GM12878 (cell line): ENCODE data around the gene AGR3. TPM values are rescaled to one million over a fixed set of nuclear protein-coding genes. Genes with fewer than 3 reads are reported as not detected.

Source experiments
- ATAC-seq: fragments of 200-7000 bp; cut with Tn5 transposase; 3 replicates; pipeline ENCODE4 v1.9.1; 2020; ENCODE audit warnings: mild to moderate bottlenecking, moderate library complexity
- BruUV-seq: library from RNA; stranded (reverse); fragments of 400-500 nt; replicated peaks from 2 replicates; lab custom pipeline; 2021; lab: Mats Ljungman, UMichigan
- CTCF ChIA-PET: fragments of 300-600 bp; sonication (Branson Sonifier 250); formaldehyde crosslinking; extraction: SDS; loops from one replicate; lab custom pipeline; 2021; ENCODE audit warnings: inconsistent platforms; lab: Yijun Ruan, JAX
- POLR2A ChIA-PET: fragments of 350-600 bp; formaldehyde crosslinking; extraction: SDS; loops from one replicate; lab custom pipeline; 2021; ENCODE audit warnings: inconsistent platforms; lab: Charles Lee
- RAD21 ChIA-PET: fragments of 300-600 bp; sonication (Branson Sonifier 250); formaldehyde crosslinking; loops from one replicate; lab custom pipeline; 2023; ENCODE audit warnings: antibody characterized with exemption; ENCODE audit not compliant: unreplicated experiment; lab: Charles Lee
- SMC1A ChIA-PET: fragments of 300-600 bp; sonication (Branson Sonifier 250); formaldehyde crosslinking; loops from one replicate; lab custom pipeline; 2023; ENCODE audit not compliant: unreplicated experiment, uncharacterized antibody; lab: Charles Lee
- DNase-seq: peaks from one replicate; pipeline ENCODE4 v3.0.0-alpha.2; 2011; ENCODE audit warnings: low read depth, low spot score
- FAIRE-seq: peaks from 3 replicates; lab custom pipeline; 2011; peaks lifted over from hg19 to GRCh38; lab: Jason Lieb, UNC
- H2AFZ ChIP-seq: 2 replicates; pipeline ENCODE4 v1.6.0; 2011; ENCODE audit warnings: low read depth, low read length, control low read depth; ENCODE audit not compliant: control insufficient read depth
- H3K27ac ChIP-seq: 2 replicates; pipeline ENCODE4 v1.5.1; 2011; ENCODE audit warnings: control low read depth; ENCODE audit not compliant: control insufficient read depth, insufficient read depth
- H3K27me3 ChIP-seq, 2 experiments: replicated peaks in 1 of 2; 2 replicates each; pipeline versions ENCODE4 v1.6.0 to v1.6.1; 2011; ENCODE audit warnings: low read length in 1 of 2; ENCODE audit not compliant: control insufficient read depth in 2 of 2, insufficient read depth in 2 of 2
- H3K36me3 ChIP-seq, 2 experiments: 2 replicates each; pipeline ENCODE4 v1.5.1; 2011; ENCODE audit warnings: low read length in 1 of 2; ENCODE audit not compliant: control insufficient read depth in 2 of 2, insufficient read depth in 2 of 2
- H3K4me1 ChIP-seq: 2 replicates; pipeline ENCODE4 v1.6.1; 2011; ENCODE audit warnings: mild to moderate bottlenecking, low read length, moderate library complexity, mixed read lengths; ENCODE audit not compliant: control insufficient read depth, insufficient read depth
- H3K4me2 ChIP-seq: 2 replicates; pipeline ENCODE4 v1.6.0; 2011; ENCODE audit warnings: control low read depth; ENCODE audit not compliant: control insufficient read depth, insufficient read depth
- H3K4me3 ChIP-seq: fragments of 200-600 bp; sonication (generic); 2 replicates; pipeline ENCODE4 v1.5.1; 2016
- H3K79me2 ChIP-seq: 2 replicates; pipeline ENCODE4 v1.6.0; 2011; ENCODE audit warnings: low read length; ENCODE audit not compliant: control insufficient read depth, insufficient read depth
- H3K9ac ChIP-seq: 2 replicates; pipeline ENCODE4 v1.8.0; 2011; ENCODE audit warnings: low read length, control low read depth, mixed read lengths; ENCODE audit not compliant: control insufficient read depth, insufficient read depth
- H3K9me3 ChIP-seq: replicated peaks from 3 replicates; pipeline ENCODE4 v1.5.1; 2011; ENCODE audit warnings: mild to moderate bottlenecking, low read length; ENCODE audit not compliant: control insufficient read depth, insufficient read depth
- H4K20me1 ChIP-seq: 2 replicates; pipeline ENCODE4 v1.6.0; 2011; ENCODE audit not compliant: control insufficient read depth, insufficient read depth
- ATF2 ChIP-seq: IDR thresholded peaks from 2 replicates; pipeline ENCODE4 v1.6.1; 2012; ENCODE audit warnings: low read length, inconsistent platforms
- CTCF ChIP-seq, 3 experiments: IDR thresholded peaks in 2 of 3; conservative IDR thresholded peaks in 1 of 3; 2 replicates each; pipeline ENCODE4 v1.5.1; 2011; ENCODE audit warnings: low read depth in 3 of 3, low read length in 3 of 3, mild to moderate bottlenecking in 3 of 3, control low read depth in 2 of 3, moderate library complexity in 2 of 3, inconsistent platforms in 1 of 3, mixed read lengths in 1 of 3; ENCODE audit not compliant: control insufficient read depth in 2 of 3, insufficient read depth in 1 of 3; ENCODE audit errors: extremely low read depth in 1 of 3
- DPF2 ChIP-seq: fragments of 450-650 bp; IDR thresholded peaks from 2 replicates; pipeline ENCODE4 v1.6.1; 2017; ENCODE audit warnings: mild to moderate bottlenecking
- E4F1 ChIP-seq: fragments of 450-650 bp; IDR thresholded peaks from 2 replicates; pipeline ENCODE4 v1.6.1; 2018; ENCODE audit warnings: borderline replicate concordance, mild to moderate bottlenecking; ENCODE audit not compliant: partially characterized antibody
- EP300 ChIP-seq, 2 experiments: fragments of 150-350 bp in 1 of 2; IDR thresholded peaks; 2 replicates each; pipeline ENCODE4 v1.6.1; 2011 to 2012; ENCODE audit warnings: low read depth in 2 of 2, low read length in 2 of 2, borderline replicate concordance in 1 of 2, improper control_type of control experiment in 1 of 2, inconsistent platforms in 1 of 2; ENCODE audit not compliant: control insufficient read depth in 1 of 2
- FOXK2 ChIP-seq: fragments of 450-650 bp; IDR thresholded peaks from 2 replicates; pipeline ENCODE4 v1.6.1; 2017; ENCODE audit warnings: mild to moderate bottlenecking, moderate library complexity
- HCFC1 ChIP-seq: fragments of 150-350 bp; IDR thresholded peaks from 2 replicates; pipeline ENCODE4 v1.6.1; 2014; ENCODE audit warnings: low read length
- HDGF ChIP-seq: fragments of 450-650 bp; IDR thresholded peaks from 2 replicates; pipeline ENCODE4 v1.6.1; 2016; ENCODE audit warnings: antibody characterized with exemption
- IKZF1 ChIP-seq: fragments of 450-650 bp; conservative IDR thresholded peaks from 2 replicates; pipeline ENCODE4 v1.6.1; 2017; ENCODE audit warnings: antibody characterized with exemption, mild to moderate bottlenecking
- LARP7 ChIP-seq: fragments of 450-650 bp; IDR thresholded peaks from 2 replicates; pipeline ENCODE4 v1.6.1; 2017; ENCODE audit warnings: mild to moderate bottlenecking
- NBN ChIP-seq: fragments of 450-650 bp; IDR thresholded peaks from 2 replicates; pipeline ENCODE4 v1.6.1; 2016
- NKRF ChIP-seq: fragments of 450-650 bp; conservative IDR thresholded peaks from 2 replicates; pipeline ENCODE4 v1.6.1; 2017; ENCODE audit warnings: mild to moderate bottlenecking, moderate library complexity
- NRF1 ChIP-seq: conservative IDR thresholded peaks from 2 replicates; pipeline ENCODE4 v1.6.1; 2011; ENCODE audit warnings: mild to moderate bottlenecking, low read depth, low read length, improper control_type of control experiment
- PML ChIP-seq: IDR thresholded peaks from 2 replicates; pipeline ENCODE4 v1.6.1; 2012; ENCODE audit warnings: low read length, inconsistent platforms
- POU2F2 ChIP-seq: IDR thresholded peaks from 3 replicates; pipeline ENCODE4 v1.6.1; 2011; ENCODE audit warnings: low read depth, mild to moderate bottlenecking, low read length, borderline replicate concordance
- RELA ChIP-seq: fragments of 450-650 bp; IDR thresholded peaks from 2 replicates; pipeline ENCODE4 v1.8.0; 2014; ENCODE audit warnings: borderline replicate concordance; ENCODE audit not compliant: partially characterized antibody
- TARDBP ChIP-seq: IDR thresholded peaks from 2 replicates; pipeline ENCODE4 v1.6.1; 2016; ENCODE audit warnings: borderline replicate concordance
- YBX1 ChIP-seq: fragments of 450-650 bp; IDR thresholded peaks from 2 replicates; pipeline ENCODE4 v1.6.1; 2016; ENCODE audit warnings: antibody characterized with exemption
- ZZZ3 ChIP-seq: IDR thresholded peaks from 2 replicates; pipeline ENCODE4 v1.6.1; 2011; ENCODE audit warnings: low read depth; ENCODE audit not compliant: control insufficient read depth, insufficient read length
- WGBS: methylation state at CpG from one replicate; pipeline ENCODE4 v1.1.6; 2016; ENCODE audit warnings: low lambda C conversion rate; ENCODE audit not compliant: insufficient replicate concordance, insufficient coverage; ENCODE audit errors: missing lambda C conversion rate; 5-methylcytosine and 5-hydroxymethylcytosine counted together
- in situ Hi-C: fragments of 300-500 bp; cut with MboI; formaldehyde crosslinking; loops from 9 replicates; pipeline ENCODE4 v1.14.3; 2018; ENCODE audit warnings: mixed read lengths
- intact Hi-C: fragments of 100-400 bp; cut with micrococcal nuclease; formaldehyde crosslinking; loops from one replicate; pipeline ENCODE4 v1.14.2; 2022; ENCODE audit not compliant: unreplicated experiment
- polyA plus RNA-seq, 11 experiments: library from polyadenylated mRNA; depleted of rRNA in 4 of 11; unstranded in 6 of 11; stranded (reverse) in 5 of 11; fragments of >200 nt; fragmentation: Nextera tagmentation in 4 of 11; fragmentation: Illumina TruSeq in 1 of 11; extraction: Ambion mirVana in 4 of 11; extraction: Trizol in 1 of 11; gene quantifications; 1 replicate in 1 of 11; 2 replicates in 10 of 11; pipeline versions ENCODE4 v1.2.1 to v1.2.3, GENCODE V29; 2011 to 2016; ENCODE audit warnings: inconsistent platforms in 2 of 11, missing spikeins in 2 of 11, low read depth in 1 of 11
- total RNA-seq, 4 experiments: library from RNA; depleted of rRNA in 3 of 4; stranded (reverse); fragments of >200 nt in 3 of 4; fragmentation: Illumina TruSeq in 1 of 4; extraction: Trizol in 1 of 4; gene quantifications; 2 replicates each; pipeline versions ENCODE4 v1.2.1 to v1.2.3, GENCODE V29; 2013 to 2021

AGR3 gene
- total and polyA plus RNA-seq, 10 of the 15 experiments (the other 5 are each of a cell fraction or from before 2014, with no cell fraction given): not detected

- no peak overlapping the region for H3K4me2 ChIP-seq
- intact Hi-C loops: no loop called here
- H3K9ac ChIP-seq: no peak overlapping the region
- in situ Hi-C loops: no loop called here
- no peak overlapping the region for H3K27ac ChIP-seq
- H3K4me1 ChIP-seq: no peaks in the 10 kb centered on the region
- ChIA-PET CTCF (interaction anchor here (0.9 to 1.1 kb wide), 3 partner anchors 9 to 112 kb away, joined by 3 to 4 read pairs (median 3); no protein-coding TSS in a partner anchor), RAD21 (no interaction called here), POLR2A (no interaction called here), SMC1A (no interaction called here)
- no peak for ATAC-seq
- H3K27me3 ChIP-seq: no peaks in the 10 kb centered on the region; a peak in 1 of 4 replicates
- H3K79me2 ChIP-seq: no peaks in the 10 kb centered on the region
- H3K9me3 ChIP-seq: no peaks in the 10 kb centered on the region
- FAIRE-seq: no peak
- no peaks in the 10 kb centered on the region for H4K20me1 ChIP-seq
- 43% methylated on average over 5 of the region's 5 CpGs for WGBS
- H3K36me3 ChIP-seq: no peaks in the 10 kb centered on the region
- DNase-seq: no peak
- BruUV-seq: no TSS peak
- no peak overlapping the region for H3K4me3 ChIP-seq
- H2AFZ ChIP-seq: no peak overlapping the region
- no peak for TF ChIP-seq ZZZ3
- no peak for TF ChIP-seq NRF1
- TF ChIP-seq HCFC1: no peak
- TF ChIP-seq DPF2: no peak
- TF ChIP-seq IKZF1: no peak
- no peak for TF ChIP-seq NBN
- TF ChIP-seq CTCF (IDR thresholded peaks at IDR 0.05 in 2 of 3, conservative IDR thresholded peaks at IDR 0.05 in 1 of 3; ENCODE audit: control insufficient read depth in 2 of 3, extremely low read depth in 1 of 3, insufficient read depth in 1 of 3, low read depth in 3 of 3, low read length in 3 of 3): no peak
- TF ChIP-seq NKRF: no peak
- TF ChIP-seq E4F1: no peak
- no peak for TF ChIP-seq RELA
- TF ChIP-seq PML: no peak
- TF ChIP-seq EP300 (IDR thresholded peaks at IDR 0.05; ENCODE audit: borderline replicate concordance in 1 of 2, control insufficient read depth in 1 of 2, low read depth in 2 of 2, low read length in 2 of 2): no peak
- no peak for TF ChIP-seq LARP7
- TF ChIP-seq ATF2: no peak
- no peak for TF ChIP-seq HDGF
- TF ChIP-seq TARDBP: no peak
- TF ChIP-seq POU2F2: no peak
- no peak for TF ChIP-seq YBX1
- no peak for TF ChIP-seq FOXK2
Observed at GRCh38 chr7:16913643-16914042, 31.9 kb upstream of the AGR3 start.
